ENCODE results near the gene KIAA0825. TPM values are rescaled to one million over a fixed set of nuclear protein-coding genes. Genes with fewer than 3 reads are reported as not detected.

Gene KIAA0825
- total RNA-seq, 1 experiment from 2014 or later = 1.9 TPM

GRCh38 chr5:94505327-94506068, 112.9 kb downstream of the KIAA0825 start:
- DNase-seq (ENCODE audit: low read depth in 1 of 2, low spot score in 2 of 2) = no peak
- H3K9me3 ChIP-seq (replicated peaks) = no peaks in the 10 kb centered on the region
- no peak overlapping the region for H3K4me3 ChIP-seq
- no peak overlapping the region for H3K27ac ChIP-seq
- H3K36me3 ChIP-seq = no peaks in the 10 kb centered on the region
- no peaks in the 10 kb centered on the region for H3K27me3 ChIP-seq (replicated peaks)
- no peaks in the 10 kb centered on the region for H3K4me1 ChIP-seq (replicated peaks)

GRCh38 chr5:94503677-94504076, 114.7 kb downstream of the KIAA0825 start:
- DNase-seq (ENCODE audit: low read depth in 1 of 2, low spot score in 2 of 2) = no peak
- H3K36me3 ChIP-seq = no peaks in the 10 kb centered on the region
- no peaks in the 10 kb centered on the region for H3K4me1 ChIP-seq (replicated peaks)
- no peak overlapping the region for H3K27ac ChIP-seq
- no peaks in the 10 kb centered on the region for H3K27me3 ChIP-seq (replicated peaks)
- H3K9me3 ChIP-seq (replicated peaks) = no peaks in the 10 kb centered on the region
- H3K4me3 ChIP-seq = no peak overlapping the region

- Histone ChIP-seq H3K9me3 (replicated peaks) (no peaks in the 10 kb centered on the region), H3K27ac (no peak overlapping the region), H3K4me3 (no peak overlapping the region), H3K27me3 (replicated peaks) (no peaks in the 10 kb centered on the region), H3K36me3 (no peaks in the 10 kb centered on the region), H3K4me1 (replicated peaks) (no peaks in the 10 kb centered on the region)
- DNase-seq (ENCODE audit: low read depth in 1 of 2, low spot score in 2 of 2) = no peak
Measured at GRCh38 chr5:94501365-94501764, 117.0 kb downstream of the KIAA0825 start.

GRCh38 chr5:94499806-94500205, 118.6 kb downstream of the KIAA0825 start:
- no peaks in the 10 kb centered on the region for H3K9me3 ChIP-seq (replicated peaks)
- H3K27ac ChIP-seq = no peak overlapping the region
- H3K27me3 ChIP-seq (replicated peaks) = no peaks in the 10 kb centered on the region
- no peak for DNase-seq (ENCODE audit: low read depth in 1 of 2, low spot score in 2 of 2)
- H3K4me1 ChIP-seq (replicated peaks) = no peaks in the 10 kb centered on the region
- no peaks in the 10 kb centered on the region for H3K36me3 ChIP-seq
- H3K4me3 ChIP-seq = no peak overlapping the region

GRCh38 chr5:94498199-94498598, 120.2 kb downstream of the KIAA0825 start:
- no peak for DNase-seq (ENCODE audit: low read depth in 1 of 2, low spot score in 2 of 2)
- H3K9me3 ChIP-seq (replicated peaks) = no peaks in the 10 kb centered on the region
- no peaks in the 10 kb centered on the region for H3K36me3 ChIP-seq
- H3K4me1 ChIP-seq (replicated peaks) = no peaks in the 10 kb centered on the region
- H3K4me3 ChIP-seq = no peak overlapping the region
- no peak overlapping the region for H3K27ac ChIP-seq
- H3K27me3 ChIP-seq (replicated peaks) = no peaks in the 10 kb centered on the region

- H3K4me1 ChIP-seq (replicated peaks) = no peaks in the 10 kb centered on the region
- no peak overlapping the region for H3K4me3 ChIP-seq
- no peaks in the 10 kb centered on the region for H3K36me3 ChIP-seq
- no peak for DNase-seq (ENCODE audit: low read depth in 1 of 2, low spot score in 2 of 2)
- H3K27ac ChIP-seq = no peak overlapping the region
- no peaks in the 10 kb centered on the region for H3K9me3 ChIP-seq (replicated peaks)
- H3K27me3 ChIP-seq (replicated peaks) = no peaks in the 10 kb centered on the region
Measured at GRCh38 chr5:94485067-94485466, 133.3 kb downstream of the KIAA0825 start.

- Histone ChIP-seq H3K27ac (no peak overlapping the region), H3K27me3 (replicated peaks) (no peaks in the 10 kb centered on the region), H3K4me3 (no peak overlapping the region), H3K36me3 (no peaks in the 10 kb centered on the region), H3K9me3 (replicated peaks) (no peaks in the 10 kb centered on the region), H3K4me1 (replicated peaks) (no peaks in the 10 kb centered on the region)
- DNase-seq (ENCODE audit: low read depth in 1 of 2, low spot score in 2 of 2) = no peak
Measured at GRCh38 chr5:94481059-94481458, 137.3 kb downstream of the KIAA0825 start.

GRCh38 chr5:94480486-94480885, 137.9 kb downstream of the KIAA0825 start:
- DNase-seq (ENCODE audit: low read depth in 1 of 2, low spot score in 2 of 2) = no peak
- Histone ChIP-seq H3K4me3 (no peak overlapping the region), H3K9me3 (replicated peaks) (no peaks in the 10 kb centered on the region), H3K27ac (no peak overlapping the region), H3K4me1 (replicated peaks) (no peaks in the 10 kb centered on the region), H3K27me3 (replicated peaks) (no peaks in the 10 kb centered on the region), H3K36me3 (no peaks in the 10 kb centered on the region)

- Histone ChIP-seq H3K4me3 (no peak overlapping the region), H3K4me1 (replicated peaks) (no peaks in the 10 kb centered on the region), H3K9me3 (replicated peaks) (no peaks in the 10 kb centered on the region), H3K27me3 (replicated peaks) (no peaks in the 10 kb centered on the region), H3K36me3 (no peaks in the 10 kb centered on the region), H3K27ac (no peak overlapping the region)
- no peak for DNase-seq (ENCODE audit: low read depth in 1 of 2, low spot score in 2 of 2)
Measured at GRCh38 chr5:94473936-94474335, 144.5 kb downstream of the KIAA0825 start.

GRCh38 chr5:94471521-94471920, 146.9 kb downstream of the KIAA0825 start:
- H3K9me3 ChIP-seq (replicated peaks) = no peaks in the 10 kb centered on the region
- H3K4me3 ChIP-seq = no peak overlapping the region
- no peak overlapping the region for H3K27ac ChIP-seq
- no peaks in the 10 kb centered on the region for H3K36me3 ChIP-seq
- H3K27me3 ChIP-seq (replicated peaks) = no peaks in the 10 kb centered on the region; the same call in 1 of the 2 replicates
- DNase-seq (ENCODE audit: low read depth in 1 of 2, low spot score in 2 of 2) = no peak
- H3K4me1 ChIP-seq (replicated peaks) = no peaks in the 10 kb centered on the region

- Histone ChIP-seq H3K27ac (no peak overlapping the region), H3K27me3 (replicated peaks) (no peaks in the 10 kb centered on the region; the same call in 1 of the 2 replicates), H3K4me3 (no peak overlapping the region), H3K9me3 (replicated peaks) (no peaks in the 10 kb centered on the region), H3K36me3 (no peaks in the 10 kb centered on the region), H3K4me1 (replicated peaks) (no peaks in the 10 kb centered on the region)
- DNase-seq (ENCODE audit: low read depth in 1 of 2, low spot score in 2 of 2) = no peak
Measured at GRCh38 chr5:94470802-94471201, 147.6 kb downstream of the KIAA0825 start.

GRCh38 chr5:94469894-94470329, 148.5 kb downstream of the KIAA0825 start:
- Histone ChIP-seq H3K9me3 (replicated peaks) (no peaks in the 10 kb centered on the region), H3K36me3 (no peaks in the 10 kb centered on the region), H3K27ac (no peak overlapping the region), H3K4me3 (no peak overlapping the region), H3K27me3 (replicated peaks) (no peaks in the 10 kb centered on the region; the same call in 1 of the 2 replicates), H3K4me1 (replicated peaks) (no peaks in the 10 kb centered on the region)
- DNase-seq (ENCODE audit: low read depth in 1 of 2, low spot score in 2 of 2) = no peak

- Histone ChIP-seq H3K9me3 (replicated peaks) (no peaks in the 10 kb centered on the region), H3K36me3 (no peaks in the 10 kb centered on the region), H3K4me3 (no peak overlapping the region), H3K27ac (no peak overlapping the region), H3K27me3 (replicated peaks) (no peaks in the 10 kb centered on the region; the same call in 1 of the 2 replicates), H3K4me1 (replicated peaks) (no peaks in the 10 kb centered on the region)
- no peak for DNase-seq (ENCODE audit: low read depth in 1 of 2, low spot score in 2 of 2)
Measured at GRCh38 chr5:94467954-94468930, 150.2 kb downstream of the KIAA0825 start.
